Loucy (cell line): ENCODE results near the gene CYB5B.

ENCODE experiments used
- CTCF ChIP-seq: fragments of 200-600 bp; sonication (generic); conservative IDR thresholded peaks from 2 replicates; pipeline ENCODE4 v1.5.1; 2014; ENCODE audit warnings: mild to moderate bottlenecking, antibody characterized with exemption, low read length
- EZH2phosphoT487 ChIP-seq: fragments of 200-600 bp; IDR thresholded peaks from 2 replicates; pipeline ENCODE4 v1.6.1; 2018; ENCODE audit warnings: antibody characterized with exemption, mild to moderate bottlenecking, moderate library complexity, borderline replicate concordance

DNA sequence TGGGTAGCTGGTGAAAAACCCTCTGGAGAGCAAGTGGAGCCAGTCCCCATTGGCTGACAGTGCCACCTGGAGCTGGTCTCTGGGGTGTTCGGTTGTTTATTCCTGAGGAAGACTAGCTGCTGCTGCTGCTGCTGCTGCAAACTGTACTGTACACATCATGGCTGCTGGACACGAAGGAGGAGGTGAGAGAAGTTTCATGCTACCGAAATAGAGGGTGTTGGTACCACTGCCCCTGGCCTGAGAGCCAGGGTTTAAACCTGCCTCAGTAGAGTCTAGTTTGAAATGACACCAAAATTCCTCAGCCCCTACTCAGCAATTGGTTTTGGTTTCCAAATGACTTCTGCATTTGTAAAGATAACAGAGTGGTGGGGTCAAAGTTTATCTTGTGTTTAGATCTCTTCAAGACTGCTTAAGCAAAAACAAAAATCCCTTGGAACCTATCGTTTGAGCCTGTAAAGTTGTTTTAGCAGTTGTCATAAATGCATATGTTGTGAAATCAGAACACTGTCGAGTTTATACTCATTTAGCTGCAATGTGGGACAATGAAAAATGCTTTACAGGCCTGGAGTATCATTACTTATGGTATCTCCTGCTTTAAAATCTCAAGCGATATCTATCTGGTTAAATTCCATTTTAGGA lies 40.8 kb downstream of the CYB5B start:
- TF ChIP-seq CTCF (peak; percentile 42), EZH2phosphoT487 (no peak)
